ENCODE results near the gene SEMA3E.
"Not testable (repeated sequence)": the region's sequence is repeated elsewhere in the genome, so short reads cannot be mapped to it uniquely, and the experiment has no call there.

The SEMA3E gene

DNA sequence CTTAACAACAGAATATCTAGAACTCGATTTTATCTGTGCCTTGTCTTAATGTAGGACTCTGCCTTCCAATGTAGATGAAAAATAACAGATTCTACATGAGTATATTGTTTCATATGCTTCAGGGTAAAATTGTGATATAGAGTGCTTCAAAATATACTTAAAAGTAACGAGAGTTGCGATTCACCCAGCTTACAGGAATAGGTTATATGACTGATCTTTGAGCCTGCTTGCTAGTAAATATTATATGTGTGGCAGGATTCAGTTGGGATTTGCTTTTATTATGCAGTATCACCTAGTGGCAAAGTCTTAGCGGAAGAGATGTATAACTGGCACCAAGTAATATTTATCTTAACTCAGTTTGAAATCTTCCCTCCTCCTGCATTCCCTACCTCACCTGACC is 183.3 kb downstream of the SEMA3E start:
- no peak for DNase-seq (ENCODE audit: low spot score)
- TF ChIP-seq, protein P1, sequence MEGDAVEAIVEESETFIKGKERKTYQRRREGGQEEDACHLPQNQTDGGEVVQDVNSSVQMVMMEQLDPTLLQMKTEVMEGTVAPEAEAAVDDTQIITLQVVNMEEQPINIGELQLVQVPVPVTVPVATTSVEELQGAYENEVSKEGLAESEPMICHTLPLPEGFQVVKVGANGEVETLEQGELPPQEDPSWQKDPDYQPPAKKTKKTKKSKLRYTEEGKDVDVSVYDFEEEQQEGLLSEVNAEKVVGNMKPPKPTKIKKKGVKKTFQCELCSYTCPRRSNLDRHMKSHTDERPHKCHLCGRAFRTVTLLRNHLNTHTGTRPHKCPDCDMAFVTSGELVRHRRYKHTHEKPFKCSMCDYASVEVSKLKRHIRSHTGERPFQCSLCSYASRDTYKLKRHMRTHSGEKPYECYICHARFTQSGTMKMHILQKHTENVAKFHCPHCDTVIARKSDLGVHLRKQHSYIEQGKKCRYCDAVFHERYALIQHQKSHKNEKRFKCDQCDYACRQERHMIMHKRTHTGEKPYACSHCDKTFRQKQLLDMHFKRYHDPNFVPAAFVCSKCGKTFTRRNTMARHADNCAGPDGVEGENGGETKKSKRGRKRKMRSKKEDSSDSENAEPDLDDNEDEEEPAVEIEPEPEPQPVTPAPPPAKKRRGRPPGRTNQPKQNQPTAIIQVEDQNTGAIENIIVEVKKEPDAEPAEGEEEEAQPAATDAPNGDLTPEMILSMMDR (IDR thresholded peaks at IDR 0.05; ENCODE audit: extremely low read depth, missing control alignments), result no peak

DNA sequence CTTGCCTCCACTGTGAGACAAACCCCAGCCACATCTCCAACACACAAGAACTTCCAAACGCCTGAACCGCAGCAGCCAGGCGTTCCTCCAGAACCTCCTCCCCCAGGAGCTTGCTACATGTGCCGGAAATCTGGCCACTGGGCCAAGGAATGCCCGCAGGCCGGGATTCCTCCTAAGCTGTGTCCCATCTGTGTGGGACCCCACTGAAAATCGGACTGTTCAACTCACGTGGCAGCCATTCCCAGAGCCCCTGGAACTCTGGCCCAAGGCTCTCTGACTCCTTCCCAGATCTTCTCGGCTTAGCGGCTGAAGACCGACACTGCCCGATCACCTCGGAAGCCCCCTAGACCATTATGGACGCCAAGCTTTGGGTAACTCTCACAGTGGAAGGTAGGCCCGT is 187.1 kb downstream of the SEMA3E start:
- not testable (repeated sequence) for DNase-seq (ENCODE audit: low spot score)

DNA sequence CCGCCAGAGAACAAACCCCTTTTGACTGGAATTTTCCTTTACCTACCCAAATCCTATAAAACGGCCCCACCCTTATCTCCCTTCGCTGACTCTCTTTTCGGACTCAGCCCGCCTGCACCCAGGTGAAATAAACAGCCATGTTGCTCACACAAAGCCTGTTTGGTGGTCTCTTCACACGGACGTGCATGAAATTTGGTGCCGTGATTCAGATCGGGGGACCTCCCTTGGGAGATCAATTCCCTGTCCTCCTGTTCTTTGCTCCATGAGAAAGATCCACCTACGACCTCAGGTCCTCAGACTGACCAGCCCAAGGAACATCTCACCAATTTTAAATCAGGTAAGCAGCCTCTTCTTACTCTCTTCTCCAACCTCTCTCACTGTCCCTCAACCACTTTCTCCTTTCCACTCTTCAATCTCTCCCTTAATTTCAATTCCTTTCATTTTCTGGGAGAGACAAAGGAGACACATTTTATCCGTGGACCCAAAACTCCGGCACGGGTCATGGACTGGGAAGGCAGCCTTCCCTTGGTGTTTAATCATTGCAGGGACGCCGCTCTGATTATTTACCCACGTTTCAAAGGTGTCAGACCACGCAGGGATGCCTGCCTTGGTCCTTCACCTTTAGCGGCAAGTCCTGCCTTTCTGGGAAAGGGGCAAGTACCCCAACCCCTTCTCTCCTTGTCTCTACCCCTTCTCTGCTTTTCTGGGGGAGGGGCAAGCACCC is 188.8 kb downstream of the SEMA3E start:
- not testable (repeated sequence) for DNase-seq (ENCODE audit: low spot score)

DNA sequence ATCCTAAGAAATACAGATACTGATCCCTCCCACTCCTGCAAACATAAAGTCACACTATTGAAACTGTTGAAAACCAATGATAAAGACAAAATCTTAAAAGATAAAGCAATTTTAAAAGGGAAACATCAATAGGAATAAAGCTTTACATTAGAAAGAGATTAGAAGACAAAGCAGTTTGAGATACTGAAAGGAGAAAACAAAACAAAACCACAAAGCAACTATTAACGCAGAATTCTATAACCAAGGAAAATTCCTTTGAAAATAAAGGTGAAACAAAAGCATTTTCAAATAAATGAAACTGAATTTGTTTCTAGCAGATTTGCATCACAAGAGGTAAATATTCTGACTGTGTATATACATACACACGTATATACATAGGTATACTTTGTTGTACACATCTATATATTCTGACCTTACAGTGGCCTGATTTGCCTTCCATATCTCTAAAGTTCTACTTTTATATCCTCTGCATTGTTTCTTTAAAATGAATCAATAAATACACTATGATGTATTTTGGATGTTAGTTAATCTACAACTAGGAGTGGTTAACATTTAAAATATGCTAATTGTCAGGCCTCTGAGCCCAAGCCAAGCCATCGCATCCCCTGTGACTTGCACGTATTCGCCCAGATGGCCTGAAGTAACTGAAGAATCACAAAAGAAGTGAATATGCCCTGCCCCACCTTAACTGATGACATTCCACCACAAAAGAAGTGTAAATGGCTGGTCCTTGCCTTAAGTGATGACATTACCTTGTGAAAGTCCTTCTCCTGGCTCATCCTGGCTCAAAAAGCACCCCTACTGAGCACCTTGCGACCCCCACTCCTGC is 189.6 kb downstream of the SEMA3E start:
- not testable (repeated sequence) for DNase-seq (ENCODE audit: low spot score)

DNA sequence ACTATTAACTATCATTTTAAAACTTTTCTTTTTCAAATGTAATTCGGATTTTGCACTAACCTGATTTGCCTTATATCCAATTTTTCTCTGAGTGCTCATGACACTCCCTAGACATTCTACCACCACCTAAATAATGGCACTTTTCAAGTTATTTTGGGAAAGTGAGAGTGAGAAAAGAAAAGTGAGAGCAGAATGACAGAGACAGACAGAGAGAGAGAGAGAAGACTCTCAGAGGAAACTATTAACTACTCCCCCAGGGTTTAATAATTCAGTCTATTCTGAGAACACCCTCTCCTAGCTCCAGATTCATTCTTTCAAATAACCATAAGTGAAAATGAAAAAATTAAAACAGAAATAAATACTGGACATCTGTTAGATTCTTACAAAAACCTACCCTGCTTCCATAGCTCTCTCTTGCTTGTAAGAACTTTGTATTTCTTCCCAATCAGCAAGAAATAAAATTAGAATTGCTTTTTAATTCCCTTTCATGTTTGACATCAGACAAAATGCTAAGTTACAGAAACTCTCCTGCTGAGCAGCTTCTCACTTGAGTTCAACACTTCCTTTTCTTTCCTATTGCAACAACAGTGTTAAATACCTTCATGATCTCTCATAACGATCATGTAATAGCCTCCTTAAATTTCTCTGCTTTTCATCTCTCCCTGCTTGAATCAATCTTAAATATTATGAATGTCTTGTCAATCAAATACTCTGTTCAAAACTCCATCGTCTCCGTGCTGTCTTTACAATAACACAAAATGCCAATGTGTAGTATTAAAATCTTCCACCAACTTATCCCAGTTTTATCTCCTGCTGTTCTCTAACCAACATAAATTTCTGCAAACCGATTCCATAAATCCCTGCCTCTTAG is 191.7 kb downstream of the SEMA3E start:
- DNase-seq (ENCODE audit: low spot score), result no peak
- TF ChIP-seq, protein P1 (IDR thresholded peaks at IDR 0.05; ENCODE audit: extremely low read depth, missing control alignments), result no peak

DNA sequence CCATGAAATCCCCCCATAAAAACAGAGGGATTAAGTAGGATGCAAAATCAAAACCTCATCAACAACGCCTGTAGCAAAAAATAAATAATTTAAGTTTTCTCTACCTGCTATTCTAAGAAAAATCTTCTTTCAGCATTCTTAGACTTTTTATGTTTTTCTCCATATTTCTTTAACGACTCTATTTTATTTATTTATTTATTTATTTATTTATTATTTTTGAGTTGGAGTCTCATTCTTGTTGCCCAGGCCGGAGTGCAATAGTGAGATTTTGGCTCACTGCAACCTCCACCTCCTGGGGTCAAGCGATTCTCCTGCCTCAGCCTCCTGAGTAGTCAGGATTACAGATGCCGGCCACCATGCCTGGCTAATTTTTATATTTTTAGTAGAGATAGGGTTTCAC is 192.5 kb downstream of the SEMA3E start:
- no peak for DNase-seq (ENCODE audit: low spot score)
- TF ChIP-seq, protein P1 (IDR thresholded peaks at IDR 0.05; ENCODE audit: extremely low read depth, missing control alignments), result no peak

DNA sequence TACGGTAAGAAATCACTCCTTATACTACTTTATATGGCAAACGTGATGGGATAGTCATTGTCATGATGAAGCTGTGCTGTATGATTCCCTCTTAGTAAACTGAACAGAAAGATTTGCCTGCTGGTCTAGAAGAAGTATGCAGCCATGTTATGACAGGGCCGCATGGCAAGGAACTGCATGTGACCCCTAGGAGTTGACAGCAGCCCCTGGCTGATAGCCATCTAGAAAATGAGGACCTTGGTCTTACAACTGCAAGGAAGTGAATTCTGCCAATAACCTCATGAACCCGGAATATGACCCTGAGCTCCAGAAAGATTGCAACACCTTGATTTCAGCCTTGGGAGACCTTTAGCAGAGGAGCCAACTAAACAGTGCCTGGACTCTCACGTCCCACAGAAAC is 193.3 kb downstream of the SEMA3E start:
- TF ChIP-seq, protein P1 (IDR thresholded peaks at IDR 0.05; ENCODE audit: extremely low read depth, missing control alignments), result no peak
- DNase-seq (ENCODE audit: low spot score), result no peak

DNA sequence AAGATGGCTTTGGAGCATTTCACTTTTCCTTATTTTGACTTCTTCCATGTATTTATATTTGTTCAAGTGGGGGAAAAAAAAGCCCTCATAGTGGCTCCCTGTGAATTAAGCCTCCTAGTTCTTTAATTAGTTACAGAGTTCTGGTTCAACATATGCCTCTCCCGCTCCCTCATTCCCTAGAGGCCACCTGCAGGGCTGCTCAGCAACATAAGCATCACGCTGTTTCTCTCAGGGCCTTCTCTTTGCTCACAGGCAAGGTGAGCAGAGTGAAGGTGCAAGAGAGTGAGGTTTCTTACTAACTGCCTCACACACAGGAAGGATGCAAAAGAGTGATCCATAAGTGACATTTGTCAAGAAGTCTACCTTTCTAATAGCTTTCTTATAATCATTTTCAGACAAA is 196.7 kb downstream of the SEMA3E start:
- no peak for DNase-seq (ENCODE audit: low spot score)
- TF ChIP-seq, protein P1 (IDR thresholded peaks at IDR 0.05; ENCODE audit: extremely low read depth, missing control alignments), result no peak

All from GM20000 (cell line).